Erythroblast (primary cell): Measurements from ENCODE around the gene OR5AN1.

Experiments
- GATA1 ChIP-seq: IDR thresholded peaks from 2 replicates; pipeline ENCODE4 v1.6.1; 2011; ENCODE audit warnings: low read depth, mild to moderate bottlenecking, control low read depth, low read length, moderate library complexity
- POLR2A ChIP-seq: IDR thresholded peaks from 2 replicates; pipeline ENCODE4 v1.6.1; 2011; ENCODE audit warnings: mild to moderate bottlenecking, low read length

- TF ChIP-seq POLR2A (no peak), GATA1 (no peak)
Measured at GRCh38 chr11:59358595-59358994, at the start of gene OR5AN1.
